HCT116 (cell line): ENCODE data around the gene NBDY.

Experiments used
- CTCF ChIP-seq, 3 experiments: fragments of 200-600 bp in 1 of 3; sonication (generic) in 1 of 3; IDR thresholded peaks in 2 of 3; conservative IDR thresholded peaks in 1 of 3; 2 replicates each; pipeline ENCODE4 v1.5.1; 2012 to 2017; ENCODE audit warnings: low read depth in 2 of 3, low read length in 2 of 3, antibody characterized with exemption in 1 of 3, borderline replicate concordance in 1 of 3, control low read depth in 1 of 3, mild to moderate bottlenecking in 1 of 3, mixed read lengths in 1 of 3, mixed run types in 1 of 3, moderate library complexity in 1 of 3; ENCODE audit not compliant: insufficient read depth in 1 of 3
- EZH2 ChIP-seq: fragments of 200-600 bp; sonication (generic); IDR thresholded peaks from 2 replicates; pipeline ENCODE4 v1.6.1; 2017; ENCODE audit warnings: antibody characterized with exemption, mixed run types
- EZH2phosphoT487 ChIP-seq: fragments of 200-600 bp; IDR thresholded peaks from 2 replicates; pipeline ENCODE4 v1.6.1; 2018; ENCODE audit warnings: antibody characterized with exemption, borderline replicate concordance
- POLR2A ChIP-seq: IDR thresholded peaks from 2 replicates; pipeline ENCODE4 v1.7.0; 2011; ENCODE audit warnings: borderline replicate concordance; ENCODE audit not compliant: insufficient read depth, insufficient read length; ENCODE audit errors: extremely low read depth
- POLR2AphosphoS5 ChIP-seq: IDR thresholded peaks from 2 replicates; pipeline ENCODE4 v1.6.1; 2011; ENCODE audit warnings: mild to moderate bottlenecking, low read depth, low read length, moderate library complexity
- RAD21 ChIP-seq: IDR thresholded peaks from 2 replicates; pipeline ENCODE4 v1.6.1; 2012; ENCODE audit warnings: low read depth, mild to moderate bottlenecking
- REST ChIP-seq: IDR thresholded peaks from 2 replicates; pipeline ENCODE4 v1.6.1; 2012; ENCODE audit warnings: low read depth
- ZFX ChIP-seq: fragments of 450-650 bp; IDR thresholded peaks from 2 replicates; pipeline ENCODE4 v1.6.1; 2017

- TF ChIP-seq CTCF (IDR thresholded peaks at IDR 0.05 in 2 of 3, conservative IDR thresholded peaks at IDR 0.05 in 1 of 3; ENCODE audit: borderline replicate concordance in 1 of 3, insufficient read depth in 1 of 3, low read depth in 2 of 3, low read length in 2 of 3) (no peak), EZH2 (no peak), EZH2phosphoT487 (no peak), RAD21 (no peak), REST (no peak), POLR2AphosphoS5 (no peak), POLR2A (no peak), ZFX (no peak)
Observed at GRCh38 chrX:56857042-56857441, 128.0 kb downstream of the NBDY start.
